Liver (tissue), 3 donors: ENCODE results near the gene NLGN1.

Experiments used
- CTCF ChIP-seq: fragments of 150-350 bp; IDR thresholded peaks from 2 replicates; pipeline ENCODE4 v1.5.1; 2017; ENCODE audit warnings: improper control_type of control experiment, low read depth, low read length; ENCODE audit not compliant: missing input control
- GABPA ChIP-seq, 2 donors: IDR thresholded peaks in 1 of 2; conservative IDR thresholded peaks in 1 of 2; 2 replicates each; pipeline ENCODE4 v1.6.1; 2016; ENCODE audit warnings: antibody characterized with exemption in 2 of 2, mild to moderate bottlenecking in 1 of 2, moderate library complexity in 1 of 2
- HNF4A ChIP-seq, 2 donors: conservative IDR thresholded peaks; 2 replicates each; pipeline ENCODE4 v1.6.1; 2016; ENCODE audit warnings: antibody characterized with exemption in 2 of 2, mild to moderate bottlenecking in 2 of 2
- MAX ChIP-seq: IDR thresholded peaks from 2 replicates; pipeline ENCODE4 v1.6.1; 2016; ENCODE audit warnings: antibody characterized with exemption
- RAD21 ChIP-seq, 2 donors: IDR thresholded peaks; 2 replicates each; pipeline ENCODE4 v1.6.1; 2016; ENCODE audit warnings: antibody characterized with exemption in 2 of 2, mild to moderate bottlenecking in 2 of 2
- ZBTB33 ChIP-seq: IDR thresholded peaks from 2 replicates; pipeline ENCODE4 v1.6.1; 2016; ENCODE audit warnings: antibody characterized with exemption
- donor health status: healthy.
- donor health status: healthy.

- TF ChIP-seq CTCF (no peak), HNF4A (conservative IDR thresholded peaks at IDR 0.05) (no peak), RAD21 (IDR thresholded peaks at IDR 0.05) (no peak), ZBTB33 (no peak), MAX (no peak), GABPA (IDR thresholded peaks at IDR 0.05 in 1 of 2, conservative IDR thresholded peaks at IDR 0.05 in 1 of 2) (no peak)
Measured at GRCh38 chr3:174102274-174102673, 704.7 kb downstream of the NLGN1 start.
